ENCODE data around the gene FSTL4. TPM values are rescaled to one million over a fixed set of nuclear protein-coding genes. Genes with fewer than 3 reads are reported as not detected.

Gene FSTL4
- total RNA-seq, 1 experiment from 2014 or later: 0.12 TPM

GRCh38 chr5:133605323-133605722 lies 7.0 kb downstream of the FSTL4 start:
- intact Hi-C loops (cut with micrococcal nuclease): no loop called here
- Mint-ChIP-seq H3K36me3 (ENCODE audit: insufficient read depth, unreplicated experiment) (no peaks in the 10 kb centered on the region), H3K4me1 (ENCODE audit: insufficient read depth, unreplicated experiment) (no peaks in the 10 kb centered on the region), H3K27ac (ENCODE audit: low read depth, unreplicated experiment) (no peak overlapping the region), H3K27me3 (ENCODE audit: insufficient read depth, unreplicated experiment) (peaks cover 75% of the 10 kb centered on the region), H3K4me3 (ENCODE audit: unreplicated experiment) (no peak overlapping the region), H3K9me3 (ENCODE audit: unreplicated experiment) (no peaks in the 10 kb centered on the region)
- BruUV-seq (replicated peaks): no TSS peak
- DNase-seq (ENCODE audit: unreplicated experiment): no peak
- CTCF ChIA-PET: interaction anchor here (0.6 kb wide), 1 partner anchor 257 kb away, joined by 3 read pairs; no protein-coding TSS in a partner anchor
- POLR2A ChIA-PET: no interaction called here
- TF ChIP-seq, protein P1, sequence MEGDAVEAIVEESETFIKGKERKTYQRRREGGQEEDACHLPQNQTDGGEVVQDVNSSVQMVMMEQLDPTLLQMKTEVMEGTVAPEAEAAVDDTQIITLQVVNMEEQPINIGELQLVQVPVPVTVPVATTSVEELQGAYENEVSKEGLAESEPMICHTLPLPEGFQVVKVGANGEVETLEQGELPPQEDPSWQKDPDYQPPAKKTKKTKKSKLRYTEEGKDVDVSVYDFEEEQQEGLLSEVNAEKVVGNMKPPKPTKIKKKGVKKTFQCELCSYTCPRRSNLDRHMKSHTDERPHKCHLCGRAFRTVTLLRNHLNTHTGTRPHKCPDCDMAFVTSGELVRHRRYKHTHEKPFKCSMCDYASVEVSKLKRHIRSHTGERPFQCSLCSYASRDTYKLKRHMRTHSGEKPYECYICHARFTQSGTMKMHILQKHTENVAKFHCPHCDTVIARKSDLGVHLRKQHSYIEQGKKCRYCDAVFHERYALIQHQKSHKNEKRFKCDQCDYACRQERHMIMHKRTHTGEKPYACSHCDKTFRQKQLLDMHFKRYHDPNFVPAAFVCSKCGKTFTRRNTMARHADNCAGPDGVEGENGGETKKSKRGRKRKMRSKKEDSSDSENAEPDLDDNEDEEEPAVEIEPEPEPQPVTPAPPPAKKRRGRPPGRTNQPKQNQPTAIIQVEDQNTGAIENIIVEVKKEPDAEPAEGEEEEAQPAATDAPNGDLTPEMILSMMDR (IDR thresholded peaks at IDR 0.05; ENCODE audit: unreplicated experiment): no peak

DNA sequence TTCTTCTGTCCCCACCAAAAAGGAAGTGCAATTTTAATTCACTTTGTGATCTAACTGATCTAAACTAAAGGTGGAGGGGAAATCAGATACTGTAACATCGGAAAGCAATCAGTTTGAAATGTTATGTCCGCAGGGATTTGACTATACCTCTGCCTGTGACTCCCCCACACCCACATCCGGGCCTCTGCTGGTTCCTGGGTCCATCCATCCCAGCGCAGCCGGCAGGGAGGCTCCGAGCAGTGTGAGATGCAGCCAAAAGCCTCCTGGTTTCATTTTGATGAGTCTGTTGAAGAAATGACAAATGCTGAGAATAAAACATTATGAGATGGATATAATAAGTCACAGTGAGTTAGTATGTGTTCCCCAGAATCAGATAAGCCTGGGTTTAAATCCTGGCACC lies 8.6 kb downstream of the FSTL4 start:
- no peaks in the 10 kb centered on the region for H3K4me1 Mint-ChIP-seq (ENCODE audit: insufficient read depth, unreplicated experiment)
- peaks cover 75% of the 10 kb centered on the region for H3K27me3 Mint-ChIP-seq (ENCODE audit: insufficient read depth, unreplicated experiment)
- no peak overlapping the region for H3K4me3 Mint-ChIP-seq (ENCODE audit: unreplicated experiment)
- CTCF ChIA-PET: no interaction called here
- BruUV-seq (replicated peaks): no TSS peak
- no peak for DNase-seq (ENCODE audit: unreplicated experiment)
- POLR2A ChIA-PET: no interaction called here
- no peaks in the 10 kb centered on the region for H3K9me3 Mint-ChIP-seq (ENCODE audit: unreplicated experiment)
- H3K36me3 Mint-ChIP-seq (ENCODE audit: insufficient read depth, unreplicated experiment): no peaks in the 10 kb centered on the region
- no peak overlapping the region for H3K27ac Mint-ChIP-seq (ENCODE audit: low read depth, unreplicated experiment)
- intact Hi-C loops (cut with micrococcal nuclease): no loop called here
- TF ChIP-seq, protein P1 (IDR thresholded peaks at IDR 0.05; ENCODE audit: unreplicated experiment): no peak

DNA sequence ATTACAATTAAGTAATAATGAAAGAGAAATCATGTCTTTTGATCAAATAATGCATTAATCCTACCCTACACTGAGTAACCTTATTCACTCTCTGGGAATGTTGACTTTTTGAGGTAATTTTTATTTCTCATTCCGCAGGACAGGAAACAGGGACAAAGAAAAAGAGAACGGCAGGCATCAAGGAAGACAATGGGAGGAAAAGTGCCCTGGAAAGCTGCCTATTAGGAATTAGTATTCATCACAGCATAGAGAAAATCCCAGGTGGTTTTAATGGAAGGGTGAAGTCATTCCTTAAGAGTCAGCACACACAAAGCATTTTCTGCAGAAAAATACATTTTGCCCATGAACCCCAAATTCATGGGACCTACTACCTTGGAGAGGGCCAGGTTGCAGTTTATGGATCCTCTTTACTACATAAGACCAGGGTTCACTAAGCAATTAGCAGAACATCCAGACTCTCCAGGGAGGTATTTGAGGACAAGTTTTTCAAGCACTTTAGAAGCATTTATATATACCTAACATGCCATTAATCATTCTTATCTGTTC lies 9.4 kb downstream of the FSTL4 start:
- ChIA-PET POLR2A (no interaction called here), CTCF (no interaction called here)
- no peaks in the 10 kb centered on the region for H3K9me3 Mint-ChIP-seq (ENCODE audit: unreplicated experiment)
- H3K4me1 Mint-ChIP-seq (ENCODE audit: insufficient read depth, unreplicated experiment): no peaks in the 10 kb centered on the region
- BruUV-seq (replicated peaks): no TSS peak
- H3K36me3 Mint-ChIP-seq (ENCODE audit: insufficient read depth, unreplicated experiment): no peaks in the 10 kb centered on the region
- H3K4me3 Mint-ChIP-seq (ENCODE audit: unreplicated experiment): no peak overlapping the region
- no peak for DNase-seq (ENCODE audit: unreplicated experiment)
- intact Hi-C loops (cut with micrococcal nuclease): no loop called here
- no peak overlapping the region for H3K27ac Mint-ChIP-seq (ENCODE audit: low read depth, unreplicated experiment)
- TF ChIP-seq, protein P1 (IDR thresholded peaks at IDR 0.05; ENCODE audit: unreplicated experiment): no peak
- H3K27me3 Mint-ChIP-seq (ENCODE audit: insufficient read depth, unreplicated experiment): peaks cover 82% of the 10 kb centered on the region

GRCh38 chr5:133599600-133599999 lies 12.7 kb downstream of the FSTL4 start:
- POLR2A ChIA-PET: no interaction called here
- Mint-ChIP-seq H3K4me3 (ENCODE audit: unreplicated experiment) (no peak overlapping the region), H3K36me3 (ENCODE audit: insufficient read depth, unreplicated experiment) (no peaks in the 10 kb centered on the region), H3K4me1 (ENCODE audit: insufficient read depth, unreplicated experiment) (no peaks in the 10 kb centered on the region), H3K9me3 (ENCODE audit: unreplicated experiment) (no peaks in the 10 kb centered on the region), H3K27me3 (ENCODE audit: insufficient read depth, unreplicated experiment) (peaks cover 88% of the 10 kb centered on the region), H3K27ac (ENCODE audit: low read depth, unreplicated experiment) (no peak overlapping the region)
- CTCF ChIA-PET: interaction anchor here (1.3 kb wide), 1 partner anchor 10 kb away, joined by 5 read pairs; no protein-coding TSS in a partner anchor
- intact Hi-C loops (cut with micrococcal nuclease): no loop called here
- no TSS peak for BruUV-seq (replicated peaks)
- TF ChIP-seq, protein P1 (IDR thresholded peaks at IDR 0.05; ENCODE audit: unreplicated experiment): no peak
- DNase-seq (ENCODE audit: unreplicated experiment): no peak
